Retinal pigment epithelial cell (primary cell): ENCODE results near the gene CDH13.
A peak's percentile ranks its signal among the peaks of the same experiment; 100 is the strongest.

Experiments
- DNase-seq: peaks from one replicate; pipeline ENCODE4 v3.0.0-alpha.2; 2010; ENCODE audit warnings: low read depth
- H3K4me3 ChIP-seq: 2 replicates; pipeline ENCODE4 v1.5.1; 2011; ENCODE audit warnings: mild to moderate bottlenecking, low read length, control low read depth, moderate library complexity
- CTCF ChIP-seq: conservative IDR thresholded peaks from 2 replicates; pipeline ENCODE4 v1.5.1; 2011; ENCODE audit warnings: low read depth, low read length, control low read depth, inconsistent platforms

Gene CDH13

GRCh38 chr16:82587289-82587688 lies 39.5 kb upstream of the CDH13 start:
- no peak for TF ChIP-seq CTCF
- no peak overlapping the region for H3K4me3 ChIP-seq
- DNase-seq: no peak

GRCh38 chr16:82589407-82589806 lies 37.4 kb upstream of the CDH13 start:
- DNase-seq: no peak
- no peak overlapping the region for H3K4me3 ChIP-seq
- TF ChIP-seq CTCF: no peak

- no peak for DNase-seq
- no peak for TF ChIP-seq CTCF
- H3K4me3 ChIP-seq: no peak overlapping the region
Measured at GRCh38 chr16:82594114-82594513, 32.7 kb upstream of the CDH13 start.

GRCh38 chr16:82598771-82599170 lies 28.0 kb upstream of the CDH13 start:
- DNase-seq: no peak
- no peak overlapping the region for H3K4me3 ChIP-seq
- no peak for TF ChIP-seq CTCF

- TF ChIP-seq CTCF: no peak
- no peak for DNase-seq
- no peak overlapping the region for H3K4me3 ChIP-seq
Measured at GRCh38 chr16:82601989-82602640, 24.7 kb upstream of the CDH13 start.

GRCh38 chr16:82603784-82604411 lies 22.9 kb upstream of the CDH13 start:
- peak; percentile 16 for DNase-seq
- peak; percentile 82 for TF ChIP-seq CTCF

GRCh38 chr16:82605076-82605475 lies 21.7 kb upstream of the CDH13 start:
- TF ChIP-seq CTCF: no peak
- no peak for DNase-seq
- no peak overlapping the region for H3K4me3 ChIP-seq

More at GRCh38 chr16:82603784-82604411, 22.9 kb upstream of the CDH13 start:
- no peak overlapping the region for H3K4me3 ChIP-seq
